Cardiac fibroblast (primary cell): ENCODE data around the gene UBC.
"Not testable (repeated sequence)": the region's sequence is repeated elsewhere in the genome, so short reads cannot be mapped to it uniquely, and the experiment has no call there.

Experiments
- DNase-seq, 2 donors: peaks; one replicate each; pipeline versions ENCODE4 v3.0.0 to v3.0.0-alpha.2; 2010; ENCODE audit warnings: low read depth in 2 of 2
- H3K4me3 ChIP-seq, 2 donors: replicated peaks in 1 of 2; 1 replicate in 1 of 2; 2 replicates in 1 of 2; pipeline ENCODE4 v1.5.1; 2011; ENCODE audit warnings: low read depth in 2 of 2, low read length in 2 of 2, mild to moderate bottlenecking in 2 of 2, moderate library complexity in 1 of 2
- TF ChIP-seq, protein P1 (sequence below): IDR thresholded peaks from one replicate; pipeline ENCODE4 v1.5.1; 2011; ENCODE audit warnings: low read depth, mild to moderate bottlenecking, low read length, inconsistent platforms

The UBC gene

DNA sequence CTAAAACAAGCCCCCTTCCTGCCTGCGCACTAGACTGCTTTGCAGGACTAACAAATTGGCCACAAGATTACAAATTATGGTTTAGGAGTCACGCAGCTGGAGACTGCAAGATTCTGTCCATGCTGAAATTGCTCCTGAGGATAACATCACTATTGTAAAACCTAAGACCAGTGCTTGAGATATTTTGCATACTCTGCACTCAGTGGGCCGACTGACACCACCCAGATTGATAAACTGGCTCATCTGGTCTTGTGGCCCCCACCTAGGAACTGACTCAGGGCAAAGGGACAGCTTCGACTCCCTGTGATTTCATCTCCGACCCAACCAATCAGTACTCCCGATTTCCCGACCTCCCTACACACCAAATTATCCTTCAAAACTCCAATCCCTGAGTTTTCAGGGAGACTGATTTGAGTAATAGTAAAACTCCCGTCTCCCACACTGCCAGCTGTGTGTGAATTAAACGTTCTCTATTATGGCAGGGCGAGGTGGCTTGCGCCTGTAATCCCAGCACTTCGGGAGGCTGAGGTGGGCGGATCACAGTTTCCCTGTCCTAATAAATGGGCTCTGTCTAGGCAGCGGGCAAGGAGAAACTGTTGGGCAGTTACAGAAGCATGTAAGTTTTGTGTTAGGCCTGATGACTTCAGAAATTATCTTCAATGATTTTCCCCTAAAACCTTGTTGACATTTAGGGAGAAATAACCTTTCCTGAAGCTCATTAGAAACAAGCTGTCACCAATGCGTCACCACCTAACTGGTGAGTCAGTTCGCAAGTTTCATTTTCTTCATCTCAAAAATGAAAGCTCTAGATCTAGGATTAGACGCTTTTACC lies 5.3 kb upstream of the UBC start:
- TF ChIP-seq, protein P1, sequence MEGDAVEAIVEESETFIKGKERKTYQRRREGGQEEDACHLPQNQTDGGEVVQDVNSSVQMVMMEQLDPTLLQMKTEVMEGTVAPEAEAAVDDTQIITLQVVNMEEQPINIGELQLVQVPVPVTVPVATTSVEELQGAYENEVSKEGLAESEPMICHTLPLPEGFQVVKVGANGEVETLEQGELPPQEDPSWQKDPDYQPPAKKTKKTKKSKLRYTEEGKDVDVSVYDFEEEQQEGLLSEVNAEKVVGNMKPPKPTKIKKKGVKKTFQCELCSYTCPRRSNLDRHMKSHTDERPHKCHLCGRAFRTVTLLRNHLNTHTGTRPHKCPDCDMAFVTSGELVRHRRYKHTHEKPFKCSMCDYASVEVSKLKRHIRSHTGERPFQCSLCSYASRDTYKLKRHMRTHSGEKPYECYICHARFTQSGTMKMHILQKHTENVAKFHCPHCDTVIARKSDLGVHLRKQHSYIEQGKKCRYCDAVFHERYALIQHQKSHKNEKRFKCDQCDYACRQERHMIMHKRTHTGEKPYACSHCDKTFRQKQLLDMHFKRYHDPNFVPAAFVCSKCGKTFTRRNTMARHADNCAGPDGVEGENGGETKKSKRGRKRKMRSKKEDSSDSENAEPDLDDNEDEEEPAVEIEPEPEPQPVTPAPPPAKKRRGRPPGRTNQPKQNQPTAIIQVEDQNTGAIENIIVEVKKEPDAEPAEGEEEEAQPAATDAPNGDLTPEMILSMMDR = no peak
- DNase-seq = peak in 1 of 2 donors; percentile 31
- no peak overlapping the region for H3K4me3 ChIP-seq

GRCh38 chr12:124918622-124918988 lies 4.2 kb upstream of the UBC start:
- H3K4me3 ChIP-seq, DNase-seq: not testable (repeated sequence)

DNA sequence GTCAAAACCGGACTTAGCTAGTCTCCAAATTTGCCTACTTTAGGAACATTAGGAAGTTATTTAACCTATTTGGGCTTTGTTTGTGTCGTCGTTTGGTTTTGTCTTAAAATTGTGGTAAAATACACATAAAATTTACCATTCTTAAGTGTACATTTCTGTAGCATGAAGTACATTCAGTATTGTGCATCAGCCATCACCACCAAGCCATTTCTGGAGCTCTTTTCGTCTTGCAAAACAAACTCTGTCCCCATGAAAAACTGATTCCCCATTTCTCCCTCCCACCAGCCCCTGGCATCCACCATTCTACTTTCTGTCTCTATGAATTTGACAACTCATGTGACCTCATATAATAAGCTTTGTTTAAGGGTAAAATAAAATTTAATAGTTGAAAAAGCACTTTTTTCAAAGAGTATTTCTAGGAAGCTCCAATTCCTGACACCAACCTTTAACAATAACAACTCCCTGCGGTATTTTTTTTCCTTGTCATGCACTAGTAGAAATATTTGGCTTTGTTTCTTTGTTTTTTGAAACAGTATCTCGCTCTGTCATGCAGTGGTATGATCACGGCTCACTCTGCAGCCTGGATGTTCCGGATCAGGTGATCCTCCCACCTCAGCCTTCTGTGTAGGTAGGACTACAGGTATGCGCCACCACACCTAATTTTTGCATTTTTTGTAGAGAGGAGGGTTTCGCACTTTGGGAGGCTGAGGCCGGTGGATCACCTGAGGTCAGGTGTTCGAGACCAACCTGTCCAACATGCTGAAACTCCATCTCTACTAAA lies 3.6 kb upstream of the UBC start:
- DNase-seq = peak in 1 of 2 donors; percentile 50
- H3K4me3 ChIP-seq = peak overlapping the region; percentile 14 to 42
- TF ChIP-seq, protein P1 = no peak

DNA sequence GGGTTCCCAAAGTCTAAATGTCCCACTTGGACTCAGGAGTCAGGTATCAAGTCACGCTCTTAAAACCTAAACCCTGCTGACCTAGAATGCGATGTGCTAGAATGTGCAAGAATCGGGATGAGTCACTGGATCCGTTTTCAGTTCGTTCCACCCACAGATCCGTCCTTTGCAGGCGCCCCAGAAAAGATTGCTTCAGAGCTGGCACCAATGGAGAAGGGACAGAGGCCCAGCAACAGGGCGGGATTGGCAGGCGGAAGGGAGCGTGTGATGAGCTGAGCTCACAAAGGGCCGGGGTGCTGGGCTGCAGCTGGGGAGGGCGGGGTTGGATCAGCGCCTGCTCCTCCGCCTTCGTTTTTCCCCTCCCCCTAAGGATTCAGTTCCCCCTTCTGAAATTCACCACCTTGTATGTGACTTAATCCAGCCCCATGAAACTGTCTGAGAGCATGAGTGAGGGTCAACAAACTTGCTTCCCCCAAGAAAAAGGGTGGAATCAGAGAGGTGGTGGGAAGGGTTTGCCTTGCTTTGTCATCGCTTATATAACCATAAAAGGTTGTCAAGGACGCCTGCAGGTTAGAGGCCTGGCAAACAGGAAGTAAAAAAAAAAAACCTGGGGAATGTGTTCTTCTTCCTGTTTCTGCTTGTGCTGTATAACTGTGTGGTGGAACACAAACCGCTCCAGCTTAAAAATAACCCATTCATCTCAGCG lies 2.8 kb upstream of the UBC start:
- H3K4me3 ChIP-seq = peak overlapping the region; percentile 29 to 42
- DNase-seq = peak; percentile 100
- TF ChIP-seq, protein P1 = no peak

DNA sequence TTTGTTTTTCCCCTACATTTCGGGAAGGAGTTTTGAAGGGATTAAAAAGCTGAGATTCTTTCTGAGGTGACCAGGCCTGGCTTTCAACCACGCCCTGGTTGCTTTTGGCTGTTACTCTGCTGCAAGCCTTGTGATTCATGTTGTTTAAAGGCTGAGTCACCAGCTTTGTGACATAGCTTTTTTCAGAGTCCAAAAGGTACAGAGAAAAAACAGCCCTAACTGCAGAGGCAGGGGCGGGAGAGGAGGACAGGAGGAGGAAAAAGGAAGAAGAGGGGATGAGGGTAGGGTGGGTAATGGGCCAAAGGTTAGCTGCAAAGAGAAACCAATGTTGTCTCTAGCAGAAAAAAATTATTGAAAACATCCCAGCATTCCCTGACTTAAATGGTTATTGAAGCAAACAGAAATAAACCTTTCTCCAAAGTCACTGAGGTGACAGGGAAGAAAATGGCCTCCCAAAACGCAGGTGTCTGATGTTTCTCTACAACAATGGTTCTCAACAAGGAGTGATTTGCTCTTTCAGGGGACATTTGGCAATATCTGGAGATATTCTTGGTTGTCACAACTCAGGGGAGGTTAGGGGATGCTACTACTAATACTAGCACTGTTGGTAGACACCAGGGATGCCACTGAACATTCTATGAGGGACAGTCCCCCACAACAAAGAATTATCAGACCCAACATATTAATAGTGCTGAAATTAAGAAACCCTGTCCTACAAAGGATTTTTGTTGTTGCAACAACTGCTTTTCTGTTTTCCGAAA lies 2.1 kb upstream of the UBC start:
- peak overlapping the region; percentile 95 to 98 for H3K4me3 ChIP-seq
- TF ChIP-seq, protein P1 = no peak
- DNase-seq = peak; percentile 92 to 97

GRCh38 chr12:124915239-124916236 lies 1.1 kb upstream of the UBC start:
- DNase-seq = peak; percentile 55 to 70

More at GRCh38 chr12:124915239-124916236, 1.1 kb upstream of the UBC start:
- H3K4me3 ChIP-seq = peak overlapping the region; percentile 95 to 98
- TF ChIP-seq, protein P1 = no peak
